Left forelimb (tissue), 1 donor: ENCODE data around the gene DGKD.
"Not testable (repeated sequence)": the region's sequence is repeated elsewhere in the genome, so short reads cannot be mapped to it uniquely, and the experiment has no call there.

Source experiments
- DNase-seq: peaks from one replicate; pipeline ENCODE4 v3.0.0-alpha.2; 2018; ENCODE audit warnings: low spot score

Gene DGKD, protein sequence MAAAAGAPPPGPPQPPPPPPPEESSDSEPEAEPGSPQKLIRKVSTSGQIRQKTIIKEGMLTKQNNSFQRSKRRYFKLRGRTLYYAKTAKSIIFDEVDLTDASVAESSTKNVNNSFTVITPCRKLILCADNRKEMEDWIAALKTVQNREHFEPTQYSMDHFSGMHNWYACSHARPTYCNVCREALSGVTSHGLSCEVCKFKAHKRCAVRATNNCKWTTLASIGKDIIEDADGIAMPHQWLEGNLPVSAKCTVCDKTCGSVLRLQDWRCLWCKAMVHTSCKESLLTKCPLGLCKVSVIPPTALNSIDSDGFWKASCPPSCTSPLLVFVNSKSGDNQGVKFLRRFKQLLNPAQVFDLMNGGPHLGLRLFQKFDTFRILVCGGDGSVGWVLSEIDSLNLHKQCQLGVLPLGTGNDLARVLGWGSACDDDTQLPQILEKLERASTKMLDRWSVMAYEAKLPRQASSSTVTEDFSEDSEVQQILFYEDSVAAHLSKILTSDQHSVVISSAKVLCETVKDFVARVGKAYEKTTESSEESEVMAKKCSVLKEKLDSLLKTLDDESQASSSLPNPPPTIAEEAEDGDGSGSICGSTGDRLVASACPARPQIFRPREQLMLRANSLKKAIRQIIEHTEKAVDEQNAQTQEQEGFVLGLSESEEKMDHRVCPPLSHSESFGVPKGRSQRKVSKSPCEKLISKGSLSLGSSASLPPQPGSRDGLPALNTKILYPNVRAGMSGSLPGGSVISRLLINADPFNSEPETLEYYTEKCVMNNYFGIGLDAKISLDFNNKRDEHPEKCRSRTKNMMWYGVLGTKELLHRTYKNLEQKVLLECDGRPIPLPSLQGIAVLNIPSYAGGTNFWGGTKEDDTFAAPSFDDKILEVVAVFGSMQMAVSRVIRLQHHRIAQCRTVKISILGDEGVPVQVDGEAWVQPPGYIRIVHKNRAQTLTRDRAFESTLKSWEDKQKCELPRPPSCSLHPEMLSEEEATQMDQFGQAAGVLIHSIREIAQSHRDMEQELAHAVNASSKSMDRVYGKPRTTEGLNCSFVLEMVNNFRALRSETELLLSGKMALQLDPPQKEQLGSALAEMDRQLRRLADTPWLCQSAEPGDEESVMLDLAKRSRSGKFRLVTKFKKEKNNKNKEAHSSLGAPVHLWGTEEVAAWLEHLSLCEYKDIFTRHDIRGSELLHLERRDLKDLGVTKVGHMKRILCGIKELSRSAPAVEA

DNA sequence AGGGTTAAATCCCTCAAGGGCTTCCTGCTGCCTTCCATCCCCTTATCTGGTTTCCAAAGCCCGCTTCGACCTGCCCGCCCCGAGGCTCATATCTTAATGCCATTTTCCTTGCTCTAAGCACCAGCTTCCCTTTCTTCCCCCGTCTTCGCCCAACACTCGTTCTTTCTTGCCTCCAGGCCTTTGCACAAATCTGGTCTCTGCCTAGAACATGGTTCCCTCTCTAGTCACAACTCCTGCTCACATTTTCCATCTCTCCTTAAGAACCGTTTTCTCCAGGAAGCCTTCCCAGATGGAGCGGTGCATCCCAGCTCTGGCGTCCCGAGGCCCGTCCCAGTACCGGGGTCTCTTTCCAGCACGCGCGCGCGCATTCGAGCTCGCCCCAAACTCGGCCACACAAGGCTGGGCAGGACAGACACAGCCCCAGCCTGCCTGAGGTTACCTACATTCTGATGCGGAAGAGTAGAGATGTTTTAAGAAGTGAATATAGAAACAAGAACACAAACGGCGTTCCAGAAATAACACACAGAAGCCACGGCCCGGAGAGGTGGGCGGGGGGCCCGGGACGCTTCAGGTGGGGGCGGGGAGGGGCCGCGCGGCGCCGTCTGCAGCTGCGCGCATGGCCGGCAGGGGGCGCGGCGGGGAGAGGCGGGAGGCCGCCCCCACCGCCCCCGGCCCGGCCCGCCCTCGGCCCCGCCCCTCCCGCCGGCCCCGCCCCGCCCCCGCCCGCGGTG lies at the start of gene DGKD:
TSS of gene DGKD (plus strand) at position 726 of the 731 bp plus-strand sequence. CDS start 25 bp downstream, outside the sequence.
- peak; percentile 88 for DNase-seq

DNA sequence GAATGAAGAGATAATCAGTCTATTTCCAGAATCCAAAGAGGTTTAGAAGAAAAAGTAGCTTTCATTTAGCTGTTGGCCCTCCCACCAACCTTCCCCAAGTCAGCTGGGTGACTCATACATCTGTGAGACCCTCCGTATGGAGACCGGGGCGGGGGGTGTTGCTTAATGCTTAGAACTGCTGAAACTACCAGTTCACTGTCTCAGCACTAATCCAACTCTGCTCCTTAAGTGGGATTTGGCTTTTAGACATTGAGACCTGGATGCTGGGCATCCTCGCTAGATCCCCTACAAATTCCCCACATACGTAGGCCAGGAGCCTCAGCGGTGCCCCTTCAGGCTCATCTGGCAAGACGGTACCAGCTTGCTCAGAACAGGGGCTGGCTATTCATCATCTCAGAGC lies 46.7 kb upstream of the DGKD start, which contains the start of gene SAG:
TSS of gene SAG (plus strand) at position 252 of the 400 bp plus-strand sequence. CDS start 1,374 bp downstream, outside the sequence.
- no peak for DNase-seq

- no peak for DNase-seq
These were observed 42.9 kb upstream of the DGKD start for GRCh38 chr2:233311241-233311926.

DNA sequence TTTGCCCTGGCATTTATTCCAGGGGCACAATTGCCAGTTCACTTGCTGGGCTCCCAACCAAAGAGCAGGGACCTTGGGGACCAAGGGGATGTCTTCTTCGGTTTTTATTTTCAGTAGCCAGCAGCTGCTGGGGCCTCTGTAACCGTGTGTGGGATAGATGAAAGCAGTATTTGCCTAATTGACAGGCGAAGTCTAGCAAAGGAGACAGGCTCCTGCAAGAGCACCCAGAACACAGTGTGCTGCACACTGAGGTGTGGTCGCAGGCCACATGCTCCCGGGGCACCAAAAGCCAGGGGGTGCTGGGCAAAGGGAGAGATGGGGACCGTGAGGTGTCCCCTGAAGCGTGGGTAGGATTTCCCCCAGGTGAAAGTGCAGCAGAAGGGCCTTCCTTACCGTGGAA lies 41.4 kb upstream of the DGKD start:
- DNase-seq: no peak

- DNase-seq: no peak
These were observed 39.9 kb upstream of the DGKD start for GRCh38 chr2:233314180-233314925.

GRCh38 chr2:233317196-233317943 lies 36.9 kb upstream of the DGKD start:
- no peak for DNase-seq

DNA sequence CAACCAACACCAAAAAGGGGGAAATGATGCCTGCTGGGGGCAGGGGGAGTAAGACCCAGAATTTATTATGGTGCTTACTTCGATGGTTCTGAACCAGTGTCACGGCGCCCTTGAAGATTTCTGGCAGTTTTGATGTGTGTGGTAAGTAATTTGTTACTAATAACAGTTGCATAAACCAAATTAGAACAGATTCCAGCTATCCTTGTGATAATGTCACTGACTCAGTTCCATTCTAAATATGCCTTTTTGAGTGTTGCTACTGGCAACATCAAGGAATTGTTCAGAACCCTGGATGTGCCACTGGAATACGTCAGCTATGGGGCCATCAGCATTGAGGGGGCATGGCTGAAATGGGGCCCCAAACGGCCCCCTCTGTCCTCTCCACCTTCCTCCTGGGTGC lies 35.0 kb upstream of the DGKD start:
- no peak for DNase-seq

DNA sequence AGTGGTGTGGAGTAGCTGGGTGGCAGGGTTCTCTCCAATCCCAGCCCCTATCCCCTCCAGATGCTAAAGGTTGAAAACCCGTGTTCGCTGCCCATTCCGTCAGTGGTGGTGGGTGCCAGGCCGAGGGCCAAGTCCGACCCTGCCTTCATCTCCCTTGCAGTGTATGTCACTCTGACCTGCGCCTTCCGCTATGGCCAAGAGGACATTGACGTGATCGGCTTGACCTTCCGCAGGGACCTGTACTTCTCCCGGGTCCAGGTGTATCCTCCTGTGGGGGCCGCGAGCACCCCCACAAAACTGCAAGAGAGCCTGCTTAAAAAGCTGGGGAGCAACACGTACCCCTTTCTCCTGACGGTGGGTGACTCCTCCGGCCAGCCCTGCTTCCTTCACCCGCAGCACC lies 33.8 kb upstream of the DGKD start:
- no peak for DNase-seq

DNA sequence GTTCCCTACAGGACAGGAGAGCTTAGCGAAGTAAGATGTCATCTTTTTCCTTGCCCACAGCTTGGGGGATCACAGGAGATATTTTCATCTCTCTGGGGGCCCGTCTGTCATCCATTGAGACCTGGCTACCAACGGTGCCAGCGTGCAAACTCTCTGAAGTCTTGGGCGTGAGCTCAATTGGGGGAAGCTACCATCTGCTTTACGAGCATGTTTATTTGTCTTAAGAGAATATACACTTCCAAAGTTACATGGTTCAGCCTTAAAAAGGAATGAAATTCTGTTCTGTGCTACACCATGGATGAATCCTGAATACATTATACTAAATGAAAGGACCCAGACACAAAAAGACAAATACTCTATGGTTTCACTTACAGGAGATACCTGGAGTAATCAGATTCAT lies 33.1 kb upstream of the DGKD start:
- no peak for DNase-seq

GRCh38 chr2:233323851-233324250 lies 30.4 kb upstream of the DGKD start:
- no peak for DNase-seq

GRCh38 chr2:233325256-233325655 lies 29.0 kb upstream of the DGKD start:
- no peak for DNase-seq

GRCh38 chr2:233325814-233326213 lies 28.5 kb upstream of the DGKD start:
- DNase-seq: no peak

- DNase-seq: no peak
These were observed 27.8 kb upstream of the DGKD start for GRCh38 chr2:233326500-233326899.

GRCh38 chr2:233328922-233329321 lies 25.4 kb upstream of the DGKD start:
- no peak for DNase-seq

DNA sequence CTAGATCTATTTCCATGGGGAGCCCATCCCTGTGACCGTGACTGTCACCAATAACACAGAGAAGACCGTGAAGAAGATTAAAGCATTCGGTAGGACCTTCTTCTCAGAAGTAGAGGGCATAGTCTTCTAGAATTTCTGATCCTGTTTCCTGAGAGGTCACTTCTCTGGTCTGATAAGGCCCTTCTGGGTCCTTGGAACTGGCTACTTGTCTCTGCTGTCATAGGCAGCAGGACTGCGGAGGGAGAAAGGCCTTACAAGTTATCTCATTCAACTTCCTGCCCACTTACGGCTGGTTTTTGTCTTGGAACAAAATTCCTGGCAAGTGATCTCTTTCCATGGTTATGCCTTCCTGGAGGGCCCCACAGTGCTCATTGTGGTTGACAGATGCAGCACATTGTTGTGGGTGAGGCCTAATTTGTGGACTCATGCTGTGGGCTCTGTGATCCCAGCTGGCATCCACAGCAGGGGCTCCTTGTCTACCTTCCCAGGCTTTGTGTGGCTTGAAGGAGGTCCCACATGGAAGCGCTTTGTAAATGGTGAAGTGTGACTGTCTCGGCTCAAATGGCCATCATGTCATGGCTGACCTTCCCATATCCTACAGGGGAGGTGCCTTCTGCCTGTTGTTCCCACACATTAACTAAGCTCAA lies 24.7 kb upstream of the DGKD start:
- DNase-seq: no peak

- DNase-seq: no peak
These were observed 22.8 kb upstream of the DGKD start for GRCh38 chr2:233331536-233331935.

DNA sequence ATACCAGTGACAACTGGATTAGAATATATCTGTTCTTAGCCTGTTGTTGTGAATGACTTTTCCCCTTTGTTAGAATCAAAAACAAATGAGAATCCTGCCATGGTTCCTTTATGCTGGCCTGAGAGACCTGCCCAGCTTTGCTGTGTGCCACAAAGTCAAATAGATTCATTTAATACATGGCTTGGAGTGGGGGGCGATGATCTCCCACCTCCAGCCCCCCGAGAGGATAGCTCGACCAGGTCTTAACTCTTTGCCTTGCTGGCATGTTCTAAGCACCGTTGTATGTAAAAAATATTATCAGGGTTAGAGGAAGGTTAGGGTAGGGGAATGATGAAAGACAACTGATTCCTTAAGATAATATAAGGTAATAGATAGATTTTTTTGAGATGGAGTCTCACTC lies 22.2 kb upstream of the DGKD start:
- no peak for DNase-seq

DNA sequence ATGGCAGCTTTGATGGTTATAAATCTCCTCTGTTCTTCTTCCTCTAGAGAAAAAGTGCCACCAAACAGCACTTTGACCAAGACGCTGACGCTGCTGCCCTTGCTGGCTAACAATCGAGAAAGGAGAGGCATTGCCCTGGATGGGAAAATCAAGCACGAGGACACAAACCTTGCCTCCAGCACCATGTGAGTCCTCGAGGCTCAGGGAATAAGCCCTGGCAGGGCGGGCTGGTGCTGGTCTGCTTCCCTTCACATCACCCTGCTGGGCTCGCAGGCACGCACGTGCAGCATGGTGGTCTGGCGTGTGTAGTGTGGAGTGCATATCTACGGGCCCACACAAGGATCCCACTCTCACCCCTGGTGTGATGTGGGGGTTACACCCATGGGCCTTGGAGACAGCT lies 19.4 kb upstream of the DGKD start:
- DNase-seq: no peak

GRCh38 chr2:233336091-233336490 lies 18.2 kb upstream of the DGKD start:
- not testable (repeated sequence) for DNase-seq
